Mesendoderm (in vitro differentiated cells): Measurements from ENCODE around the gene CRYBA4.

ENCODE experiments used
- DNase-seq: peaks from one replicate; pipeline ENCODE4 v3.0.0; 2013
- H2AK5ac ChIP-seq: 2 replicates; pipeline ENCODE4 v1.6.1; 2013; ENCODE audit warnings: low read length, inconsistent platforms
- H2BK120ac ChIP-seq: 2 replicates; pipeline ENCODE4 v1.6.1; 2013; ENCODE audit warnings: low read depth, mild to moderate bottlenecking, low read length, moderate library complexity, mixed read lengths
- H2BK15ac ChIP-seq: replicated peaks from 2 replicates; pipeline ENCODE4 v1.6.1; 2013; ENCODE audit warnings: low read depth, mild to moderate bottlenecking, moderate library complexity
- H2BK5ac ChIP-seq: 2 replicates; pipeline ENCODE4 v1.6.1; 2013; ENCODE audit warnings: low read length, inconsistent platforms
- H3K18ac ChIP-seq: 2 replicates; pipeline ENCODE4 v1.6.1; 2013; ENCODE audit warnings: mild to moderate bottlenecking, low read length, mixed read lengths
- H3K23ac ChIP-seq: one replicate; pipeline ENCODE4 v1.6.1; 2013; ENCODE audit warnings: low read length
- H3K27ac ChIP-seq: 2 replicates; pipeline ENCODE4 v1.5.1; 2013; ENCODE audit warnings: low read depth, mild to moderate bottlenecking, inconsistent platforms, low read length, moderate library complexity
- H3K27me3 ChIP-seq: 2 replicates; pipeline ENCODE4 v1.6.1; 2013; ENCODE audit warnings: low read length, control low read depth, mild to moderate bottlenecking, inconsistent platforms; ENCODE audit not compliant: insufficient read depth, poor library complexity
- H3K36me3 ChIP-seq: 2 replicates; pipeline ENCODE4 v1.6.1; 2013; ENCODE audit warnings: low read length, inconsistent platforms; ENCODE audit not compliant: control insufficient read depth, insufficient read depth
- H3K4ac ChIP-seq: one replicate; pipeline ENCODE4 v1.6.1; 2013; ENCODE audit warnings: low read depth, mild to moderate bottlenecking, low read length, moderate library complexity
- H3K4me1 ChIP-seq: 2 replicates; pipeline ENCODE4 v1.6.1; 2013; ENCODE audit warnings: low read depth, low read length, inconsistent platforms; ENCODE audit not compliant: control insufficient read depth
- H3K4me2 ChIP-seq: 2 replicates; pipeline ENCODE4 v1.6.1; 2013; ENCODE audit warnings: low read length
- H3K4me3 ChIP-seq: 2 replicates; pipeline ENCODE4 v1.5.1; 2013; ENCODE audit warnings: mild to moderate bottlenecking, low read length
- H3K56ac ChIP-seq: one replicate; pipeline ENCODE4 v1.6.1; 2013; ENCODE audit warnings: low read length
- H3K79me1 ChIP-seq: 2 replicates; pipeline ENCODE4 v1.6.1; 2013; ENCODE audit warnings: low read length, inconsistent platforms
- H3K79me2 ChIP-seq: 2 replicates; pipeline ENCODE4 v1.6.1; 2013; ENCODE audit warnings: mild to moderate bottlenecking, low read length; ENCODE audit not compliant: control insufficient read depth, insufficient read depth
- H3K9ac ChIP-seq: 2 replicates; pipeline ENCODE4 v1.6.1; 2013; ENCODE audit warnings: low read length, inconsistent platforms
- H4K5ac ChIP-seq: one replicate; pipeline ENCODE4 v1.6.1; 2013; ENCODE audit warnings: low read length
- H4K8ac ChIP-seq: one replicate; pipeline ENCODE4 v1.6.1; 2013; ENCODE audit warnings: low read depth, mild to moderate bottlenecking, control low read depth, low read length, moderate library complexity
- WGBS: extraction: QIAGEN DNeasy Blood & Tissue Kit; methylation state at CpG from one replicate; pipeline ENCODE4 v1.1.7; 2013; ENCODE audit warnings: low lambda C conversion rate, missing lambda C conversion rate; ENCODE audit not compliant: insufficient coverage; ENCODE audit errors: extremely low coverage; 5-methylcytosine and 5-hydroxymethylcytosine counted together

The CRYBA4 gene

DNA sequence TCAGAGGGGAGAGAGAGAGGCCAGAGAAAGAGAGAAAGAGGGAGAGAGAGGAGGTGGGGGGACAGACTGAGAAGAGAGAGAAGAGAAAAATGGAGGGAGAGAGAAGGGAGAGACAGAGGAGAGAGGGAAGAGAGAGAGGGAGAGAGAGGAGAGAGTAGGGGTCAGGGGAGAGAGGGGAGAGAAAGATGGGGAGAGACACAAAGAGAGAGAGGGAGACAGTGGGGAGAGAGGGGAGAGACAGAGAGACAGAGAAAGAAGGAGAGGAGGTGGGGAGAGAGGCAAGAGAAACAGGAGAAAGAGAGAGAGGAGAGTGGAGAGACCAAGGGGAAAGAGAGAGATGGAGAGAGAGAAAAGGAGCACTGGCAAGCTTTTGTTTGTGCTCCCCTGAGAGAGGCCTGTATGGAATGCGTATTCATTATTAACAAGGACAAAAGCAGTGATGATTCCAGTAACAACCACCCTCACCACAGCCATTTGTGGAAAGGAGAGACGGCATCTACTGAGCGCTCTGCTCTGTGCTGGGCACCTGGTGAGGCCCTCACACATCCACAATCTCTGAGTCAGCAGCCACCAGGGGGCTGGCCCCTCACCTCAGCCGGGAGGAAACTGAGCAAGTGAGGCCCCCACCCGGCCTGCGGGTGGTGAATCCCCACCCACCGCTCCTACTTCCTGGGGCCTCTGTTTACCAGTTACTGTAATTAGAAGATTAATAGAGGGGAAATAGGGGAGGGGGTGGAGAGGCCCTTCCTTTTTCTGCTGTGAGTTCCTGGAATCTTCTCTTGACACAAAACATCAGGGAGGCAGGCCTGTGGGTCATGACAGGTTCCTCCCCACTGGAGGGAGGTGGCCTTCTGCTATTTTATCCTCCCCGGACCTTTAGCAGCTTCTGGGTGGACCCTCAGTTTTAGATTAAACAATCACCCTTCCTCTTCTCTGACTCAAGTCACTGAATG, 21.0 kb downstream of the CRYBA4 start:
- Histone ChIP-seq H3K27me3 (no peaks in the 10 kb centered on the region), H3K79me2 (no peaks in the 10 kb centered on the region), H2AK5ac (peak overlapping the region; percentile 77), H4K5ac (peak overlapping the region; percentile 44), H3K23ac (no peak overlapping the region), H2BK15ac (no peak overlapping the region), H2BK5ac (peak overlapping the region; percentile 80), H3K9ac (peak overlapping the region; percentile 68), H3K56ac (peak overlapping the region; percentile 82), H4K8ac (no peak overlapping the region), H3K18ac (peak overlapping the region; percentile 28), H3K4ac (peak overlapping the region; percentile 82), H3K4me3 (no peak overlapping the region), H3K79me1 (peaks cover 3% of the 10 kb centered on the region), H3K36me3 (no peaks in the 10 kb centered on the region), H3K27ac (peak overlapping the region; percentile 75), H2BK120ac (peak overlapping the region; percentile 89), H3K4me1 (peaks cover 27% of the 10 kb centered on the region), H3K4me2 (no peak overlapping the region)
- peak; percentile 71 for DNase-seq
- no CpG with 5 or more reads among the region's 8 CpGs for WGBS

DNA sequence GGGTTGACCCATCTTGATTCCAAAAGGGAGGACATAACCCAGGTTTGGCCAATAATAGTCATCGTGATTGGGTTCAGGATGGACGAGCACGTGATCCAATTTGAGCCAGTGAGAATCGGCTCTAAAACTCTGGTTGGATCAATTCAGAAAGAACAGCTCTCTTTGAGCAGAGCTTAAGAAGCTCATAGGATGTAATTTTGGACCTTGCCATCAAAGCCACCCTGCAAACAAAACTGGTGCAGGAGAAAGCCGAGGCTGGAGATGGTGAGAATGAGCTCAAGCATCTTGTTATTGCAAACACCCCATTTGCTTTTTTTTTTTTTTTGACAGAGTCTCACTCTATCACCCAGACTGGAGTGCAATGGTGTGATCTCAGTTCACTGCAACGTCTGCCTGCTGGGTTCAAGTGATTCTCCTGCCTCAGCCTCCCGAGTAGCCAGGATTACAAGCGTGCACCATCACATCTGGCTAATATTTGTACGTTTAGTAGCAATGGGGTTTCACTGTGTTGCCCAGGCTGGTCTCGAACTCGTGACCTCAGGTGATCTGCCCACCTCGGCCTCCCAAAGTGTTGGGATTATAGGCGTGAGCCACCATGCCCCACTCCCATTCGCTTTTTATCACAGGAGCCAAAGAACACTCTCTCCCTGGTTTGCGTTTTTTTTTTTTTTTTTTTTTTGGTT, 21.8 kb downstream of the CRYBA4 start:
- whole genome bisulfite sequencing: no CpG with 5 or more reads among the region's 15 CpGs
- Histone ChIP-seq H3K79me2 (no peaks in the 10 kb centered on the region), H2BK15ac (no peak overlapping the region), H3K4me2 (no peak overlapping the region), H3K4me3 (no peak overlapping the region), H3K9ac (peak overlapping the region; percentile 68), H3K27me3 (no peaks in the 10 kb centered on the region), H2BK120ac (no peak overlapping the region), H3K79me1 (peaks cover 3% of the 10 kb centered on the region), H4K5ac (peak overlapping the region; percentile 7), H3K36me3 (no peaks in the 10 kb centered on the region), H2AK5ac (peak overlapping the region; percentile 24), H3K23ac (no peak overlapping the region), H4K8ac (no peak overlapping the region), H3K27ac (peak overlapping the region; percentile 75), H3K4me1 (peaks cover 29% of the 10 kb centered on the region), H3K18ac (peak overlapping the region; percentile 28), H3K4ac (peak overlapping the region; percentile 82), H3K56ac (peak overlapping the region; percentile 82), H2BK5ac (peak overlapping the region; percentile 80)
- DNase-seq: peak; percentile 69

DNA sequence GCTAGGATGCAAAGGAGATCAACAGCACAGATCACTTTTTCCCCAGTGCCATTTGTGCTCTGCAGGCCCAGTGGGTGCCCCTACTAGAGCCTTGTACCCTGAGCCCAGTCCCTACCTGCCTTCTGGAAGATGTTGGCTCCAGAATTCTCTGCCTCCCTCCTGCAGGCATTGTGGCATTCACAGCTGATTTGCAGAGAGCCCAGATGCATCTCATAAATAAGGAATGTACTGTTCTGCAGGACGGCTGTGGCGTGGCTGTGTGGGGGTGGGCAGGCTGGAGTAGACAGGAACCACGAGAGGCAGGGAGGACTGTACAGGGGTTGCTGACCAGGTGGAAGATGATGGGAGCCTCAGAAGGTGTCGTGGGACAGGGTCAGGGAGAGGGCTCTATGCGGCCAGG, 24.4 kb downstream of the CRYBA4 start:
- Histone ChIP-seq H3K79me1 (peaks cover 3% of the 10 kb centered on the region), H2AK5ac (peak overlapping the region; percentile 45), H4K8ac (no peak overlapping the region), H3K4me1 (peaks cover 29% of the 10 kb centered on the region), H2BK5ac (peak overlapping the region; percentile 7), H3K79me2 (no peaks in the 10 kb centered on the region), H2BK15ac (no peak overlapping the region), H3K9ac (peak overlapping the region; percentile 51), H3K23ac (no peak overlapping the region), H3K4me3 (no peak overlapping the region), H3K4me2 (no peak overlapping the region), H3K18ac (no peak overlapping the region), H3K56ac (peak overlapping the region; percentile 65), H3K27me3 (no peaks in the 10 kb centered on the region), H2BK120ac (no peak overlapping the region), H3K36me3 (no peaks in the 10 kb centered on the region), H3K4ac (no peak overlapping the region), H3K27ac (no peak overlapping the region), H4K5ac (no peak overlapping the region)
- peak; percentile 36 for DNase-seq
- WGBS: no CpG with 5 or more reads among the region's 5 CpGs

DNA sequence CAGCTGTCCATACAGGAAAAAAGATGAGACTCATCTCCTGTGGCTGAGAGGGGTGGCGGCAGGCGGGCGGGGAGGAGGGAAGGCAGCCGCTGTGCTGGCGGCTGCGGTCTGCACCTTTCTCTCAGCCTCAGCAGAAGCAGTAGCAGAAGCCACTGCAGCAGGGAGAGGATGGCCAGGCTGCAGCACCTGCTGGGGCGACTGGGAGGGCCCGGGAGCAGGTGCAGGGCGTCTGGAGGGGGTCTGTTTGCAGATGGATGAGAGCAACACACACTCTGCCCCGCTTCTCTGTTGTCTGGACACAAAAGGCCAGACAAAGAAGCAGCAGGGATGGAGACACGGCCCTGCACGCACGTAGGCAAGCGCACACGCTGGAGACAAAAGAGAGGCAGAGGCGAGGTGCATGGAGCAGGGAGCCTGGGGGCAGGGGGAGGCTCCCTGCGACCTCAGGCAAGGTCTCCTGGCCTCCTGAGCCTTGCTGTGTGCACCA, 26.3 kb downstream of the CRYBA4 start:
- Histone ChIP-seq H3K4me2 (no peak overlapping the region), H3K9ac (peak overlapping the region; percentile 40), H3K36me3 (no peaks in the 10 kb centered on the region), H3K18ac (no peak overlapping the region), H3K23ac (no peak overlapping the region), H4K5ac (no peak overlapping the region), H3K4me3 (no peak overlapping the region), H3K79me2 (no peaks in the 10 kb centered on the region), H2BK120ac (no peak overlapping the region), H3K27ac (no peak overlapping the region), H2BK15ac (no peak overlapping the region), H4K8ac (no peak overlapping the region), H3K4ac (no peak overlapping the region), H3K4me1 (peaks cover 26% of the 10 kb centered on the region), H2BK5ac (no peak overlapping the region), H3K27me3 (no peaks in the 10 kb centered on the region), H2AK5ac (no peak overlapping the region), H3K79me1 (peaks cover 3% of the 10 kb centered on the region), H3K56ac (peak overlapping the region; percentile 65)
- no CpG with 5 or more reads among the region's 17 CpGs for WGBS
- DNase-seq: peak; percentile 30

DNA sequence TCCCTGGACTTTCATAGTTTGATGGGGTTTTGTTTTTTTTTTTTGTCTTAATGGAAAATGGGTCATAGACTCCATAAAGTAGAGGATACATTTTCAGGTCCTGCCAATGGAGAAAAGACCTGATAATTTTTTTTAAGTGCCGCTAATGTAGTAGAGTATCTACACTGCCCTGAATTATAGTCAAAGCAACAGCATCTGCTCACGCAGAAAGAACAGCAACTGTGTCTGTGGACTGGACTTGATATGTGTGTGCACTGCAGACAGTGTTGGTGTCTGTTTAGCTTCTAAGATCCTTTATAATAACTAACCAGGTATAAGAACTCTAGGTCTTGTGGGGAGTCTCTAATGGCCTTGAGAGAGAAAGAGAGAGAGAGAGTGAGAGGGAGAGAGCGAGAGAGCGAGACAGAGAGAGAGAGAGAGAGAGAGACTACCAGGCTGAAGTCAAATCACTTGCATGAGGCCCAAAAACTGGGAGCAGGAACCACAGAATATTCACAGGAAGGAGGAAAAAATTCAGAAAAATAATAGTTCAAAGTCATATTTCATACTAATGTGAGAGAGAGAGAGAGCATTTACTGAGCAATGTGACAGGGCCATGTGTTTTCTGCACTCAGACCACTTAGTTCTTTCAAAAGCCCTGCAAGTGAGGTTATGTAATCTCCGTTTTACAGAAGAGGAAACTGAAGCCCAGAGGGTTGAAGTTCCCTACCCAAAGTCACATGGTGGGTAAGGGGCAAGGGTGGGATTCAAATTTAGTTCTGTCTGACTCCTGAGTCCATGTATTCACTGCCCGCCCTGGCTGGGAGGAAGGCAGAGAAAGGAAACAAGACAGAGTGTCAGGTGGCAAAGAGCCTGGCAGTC, 27.0 kb downstream of the CRYBA4 start:
- Histone ChIP-seq H3K79me1 (peaks cover 3% of the 10 kb centered on the region), H3K79me2 (no peaks in the 10 kb centered on the region), H3K18ac (no peak overlapping the region), H3K4me2 (no peak overlapping the region), H2BK5ac (no peak overlapping the region), H3K56ac (no peak overlapping the region), H3K4me1 (peaks cover 22% of the 10 kb centered on the region), H3K27me3 (no peaks in the 10 kb centered on the region), H3K4me3 (no peak overlapping the region), H2BK120ac (no peak overlapping the region), H2BK15ac (no peak overlapping the region), H3K9ac (peak overlapping the region; percentile 18), H3K23ac (no peak overlapping the region), H3K36me3 (no peaks in the 10 kb centered on the region), H4K5ac (no peak overlapping the region), H4K8ac (no peak overlapping the region), H3K4ac (no peak overlapping the region), H3K27ac (no peak overlapping the region), H2AK5ac (no peak overlapping the region)
- no CpG with 5 or more reads among the region's 6 CpGs for WGBS
- no peak for DNase-seq
